Vagina (tissue), 2 donors: ENCODE data around the gene SMOC1. TPM values are rescaled to one million over a fixed set of nuclear protein-coding genes. Genes with fewer than 3 reads are reported as not detected.

Source experiments
- DNase-seq, 2 donors: peaks; one replicate each; pipeline ENCODE4 v3.0.0-alpha.2; 2017; ENCODE audit errors: extremely low spot score in 2 of 2
- H3K27ac ChIP-seq: fragments of 200-600 bp; sonication (generic); one replicate; pipeline ENCODE4 v1.5.1; 2019
- H3K27me3 ChIP-seq: fragments of 200-600 bp; sonication (generic); one replicate; pipeline ENCODE4 v1.5.1; 2019
- H3K36me3 ChIP-seq, 2 donors: fragments of 200-600 bp; sonication (generic); one replicate each; pipeline ENCODE4 v1.5.1; 2017 to 2019
- H3K4me1 ChIP-seq: fragments of 200-600 bp; sonication (generic); one replicate; pipeline ENCODE4 v1.5.1; 2019
- H3K4me3 ChIP-seq, 2 donors: fragments of 200-600 bp; sonication (generic); 1 replicate in 1 of 2; 2 replicates in 1 of 2; pipeline ENCODE4 v1.5.1; 2016 to 2019
- H3K9me3 ChIP-seq: fragments of 200-600 bp; sonication (generic); one replicate; pipeline ENCODE4 v1.5.1; 2019
- CTCF ChIP-seq, 3 experiments: fragments of 450-650 bp in 2 of 3; fragments of 200-600 bp in 1 of 3; sonication (generic) in 1 of 3; IDR thresholded peaks; one replicate each; pipeline ENCODE4 v1.5.1; 2017 to 2019; ENCODE audit warnings: antibody characterized with exemption in 3 of 3, mild to moderate bottlenecking in 2 of 3, moderate library complexity in 2 of 3
- POLR2A ChIP-seq, 2 donors: fragments of 450-650 bp; IDR thresholded peaks; one replicate each; pipeline ENCODE4 v1.6.1; 2017; ENCODE audit warnings: antibody characterized with exemption in 2 of 2, mild to moderate bottlenecking in 2 of 2, moderate library complexity in 2 of 2
- POLR2AphosphoS5 ChIP-seq, 2 donors: sonication (generic); formaldehyde crosslinking; IDR thresholded peaks; one replicate each; pipeline ENCODE4 v1.9.0; 2017; ENCODE audit warnings: antibody characterized with exemption in 2 of 2, mild to moderate bottlenecking in 2 of 2, low read depth in 1 of 2; ENCODE audit not compliant: insufficient read depth in 1 of 2
- intact Hi-C: fragments of 100-400 bp; cut with DNase I; formaldehyde crosslinking; loops from one replicate; pipeline ENCODE4 v1.15.1; 2023
- total RNA-seq: library from RNA; depleted of rRNA; stranded (reverse); fragments of >200 nt; gene quantifications from one replicate; pipeline ENCODE4 v1.2.3, GENCODE V29; 2016

SMOC1 gene
- total RNA-seq, 1 donor from 2014 or later = 9.8 TPM

GRCh38 chr14:70036665-70037064, 157.4 kb downstream of the SMOC1 start:
- no peak overlapping the region for H3K27ac ChIP-seq
- DNase-seq = no peak

GRCh38 chr14:70043001-70043400, 163.8 kb downstream of the SMOC1 start:
- Histone ChIP-seq H3K4me3 (no peak overlapping the region), H3K27me3 (no peaks in the 10 kb centered on the region), H3K4me1 (no peaks in the 10 kb centered on the region), H3K9me3 (no peaks in the 10 kb centered on the region), H3K27ac (no peak overlapping the region), H3K36me3 (no peaks in the 10 kb centered on the region)
- no peak for TF ChIP-seq POLR2A (IDR thresholded peaks at IDR 0.05)
- TF ChIP-seq CTCF (IDR thresholded peaks at IDR 0.05) = no peak
- TF ChIP-seq POLR2AphosphoS5 (IDR thresholded peaks at IDR 0.05; ENCODE audit: insufficient read depth in 1 of 2, low read depth in 1 of 2) = no peak
- DNase-seq = no peak
- intact Hi-C loops = no loop called here

More at GRCh38 chr14:70036665-70037064, 157.4 kb downstream of the SMOC1 start:
- H3K36me3 ChIP-seq = no peaks in the 10 kb centered on the region
- no peaks in the 10 kb centered on the region for H3K4me1 ChIP-seq
- TF ChIP-seq POLR2AphosphoS5 (IDR thresholded peaks at IDR 0.05; ENCODE audit: insufficient read depth in 1 of 2, low read depth in 1 of 2) (no peak), CTCF (IDR thresholded peaks at IDR 0.05) (no peak), POLR2A (IDR thresholded peaks at IDR 0.05) (no peak)
- H3K27me3 ChIP-seq = no peaks in the 10 kb centered on the region
- intact Hi-C loops = no loop called here
- no peak overlapping the region for H3K4me3 ChIP-seq
- no peaks in the 10 kb centered on the region for H3K9me3 ChIP-seq

GRCh38 chr14:70045310-70045709, 166.1 kb downstream of the SMOC1 start:
- DNase-seq = no peak
- Histone ChIP-seq H3K9me3 (no peaks in the 10 kb centered on the region), H3K27ac (no peak overlapping the region), H3K27me3 (no peaks in the 10 kb centered on the region), H3K4me1 (no peaks in the 10 kb centered on the region), H3K4me3 (no peak overlapping the region), H3K36me3 (no peaks in the 10 kb centered on the region)
- TF ChIP-seq POLR2AphosphoS5 (IDR thresholded peaks at IDR 0.05; ENCODE audit: insufficient read depth in 1 of 2, low read depth in 1 of 2) (no peak), CTCF (IDR thresholded peaks at IDR 0.05) (no peak), POLR2A (IDR thresholded peaks at IDR 0.05) (no peak)
- intact Hi-C loops = no loop called here

GRCh38 chr14:70045844-70046535, 166.8 kb downstream of the SMOC1 start:
- no peak for DNase-seq
- Histone ChIP-seq H3K9me3 (no peaks in the 10 kb centered on the region), H3K27ac (no peak overlapping the region), H3K4me1 (no peaks in the 10 kb centered on the region), H3K27me3 (no peaks in the 10 kb centered on the region), H3K36me3 (no peaks in the 10 kb centered on the region), H3K4me3 (no peak overlapping the region)
- intact Hi-C loops = no loop called here
- no peak for TF ChIP-seq CTCF (IDR thresholded peaks at IDR 0.05)
- TF ChIP-seq POLR2A (IDR thresholded peaks at IDR 0.05) = no peak
- TF ChIP-seq POLR2AphosphoS5 (IDR thresholded peaks at IDR 0.05; ENCODE audit: insufficient read depth in 1 of 2, low read depth in 1 of 2) = no peak

- no peak overlapping the region for H3K4me3 ChIP-seq
- intact Hi-C loops = no loop called here
These were observed 168.5 kb downstream of the SMOC1 start for GRCh38 chr14:70047598-70048312.

More at GRCh38 chr14:70047598-70048312, 168.5 kb downstream of the SMOC1 start:
- Histone ChIP-seq H3K27ac (no peak overlapping the region), H3K36me3 (no peaks in the 10 kb centered on the region), H3K4me1 (no peaks in the 10 kb centered on the region), H3K27me3 (no peaks in the 10 kb centered on the region), H3K9me3 (no peaks in the 10 kb centered on the region)
- TF ChIP-seq CTCF (IDR thresholded peaks at IDR 0.05) (no peak), POLR2A (IDR thresholded peaks at IDR 0.05) (no peak), POLR2AphosphoS5 (IDR thresholded peaks at IDR 0.05; ENCODE audit: insufficient read depth in 1 of 2, low read depth in 1 of 2) (no peak)
- DNase-seq = no peak
